Upper lobe of left lung (tissue), 4 donors: ENCODE results near the gene GLIS1.

ENCODE experiments used
- CTCF ChIP-seq, 6 experiments: fragments of 450-650 bp in 4 of 6; fragments of 200-600 bp in 2 of 6; sonication (generic) in 2 of 6; IDR thresholded peaks; one replicate each; pipeline ENCODE4 v1.5.1; 2016 to 2019; ENCODE audit warnings: antibody characterized with exemption in 6 of 6
- EP300 ChIP-seq, 4 donors: sonication (generic); formaldehyde crosslinking; IDR thresholded peaks; one replicate each; pipeline ENCODE4 v1.5.1; 2017; ENCODE audit warnings: antibody characterized with exemption in 4 of 4, control low read depth in 2 of 4
- POLR2A ChIP-seq, 4 donors: fragments of 450-650 bp; IDR thresholded peaks; one replicate each; pipeline ENCODE4 v1.5.1; 2016 to 2017; ENCODE audit warnings: antibody characterized with exemption in 4 of 4, mild to moderate bottlenecking in 2 of 4
- POLR2AphosphoS5 ChIP-seq, 2 donors: sonication (generic); formaldehyde crosslinking; IDR thresholded peaks; one replicate each; pipeline ENCODE4 v1.5.1; 2017; ENCODE audit warnings: antibody characterized with exemption in 2 of 2

DNA sequence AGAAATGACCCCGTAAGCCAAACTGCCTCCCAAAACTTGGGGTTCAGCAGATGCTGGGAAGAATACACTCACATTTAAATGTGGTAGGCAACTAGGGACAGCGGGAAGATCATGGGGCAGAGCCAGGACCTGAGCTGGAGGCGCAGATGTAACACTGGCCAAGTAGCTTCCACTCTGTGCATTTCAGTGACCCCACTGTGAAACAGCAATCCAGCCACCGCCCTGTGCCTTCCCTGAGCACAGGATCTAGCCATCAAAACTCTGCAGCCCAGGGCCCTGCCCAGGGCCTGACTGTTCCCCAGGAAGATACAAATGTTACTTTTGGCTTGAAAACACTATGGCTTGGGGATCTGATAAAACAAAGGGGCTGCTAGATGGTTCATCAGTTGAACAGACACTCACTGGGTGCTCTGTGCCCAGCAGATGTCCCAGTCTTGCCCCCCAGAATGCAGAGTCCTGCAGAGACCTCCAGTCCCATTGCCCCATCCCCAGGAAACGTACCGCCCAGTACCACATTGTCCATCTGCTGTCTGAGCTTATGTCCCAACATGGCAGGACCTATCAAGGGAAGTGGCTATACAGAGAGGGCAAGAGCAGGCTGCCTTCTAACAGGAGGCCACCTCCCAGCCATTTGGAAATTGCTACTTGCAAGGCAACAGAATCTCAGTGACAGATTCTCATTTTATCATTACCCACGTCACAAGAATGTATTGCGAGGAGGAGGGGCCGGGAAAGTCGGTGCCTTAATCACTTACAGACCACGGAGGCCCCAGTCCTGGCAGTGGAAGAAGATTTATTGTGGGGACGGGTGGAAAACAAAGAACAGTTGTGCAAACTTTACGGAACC is 155.7 kb downstream of the GLIS1 start:
- no peak for TF ChIP-seq CTCF (IDR thresholded peaks at IDR 0.05)
- no peak for TF ChIP-seq EP300 (IDR thresholded peaks at IDR 0.05)
- TF ChIP-seq POLR2A (IDR thresholded peaks at IDR 0.05) = no peak
- TF ChIP-seq POLR2AphosphoS5 (IDR thresholded peaks at IDR 0.05) = no peak
